Stimulated activated CD8-positive, alpha-beta memory T cell treated with anti-CD3 and anti-CD28 coated beads, Interleukin-4, amount 100 ng/mL, for 24 hours (primary cell): ENCODE measurements around the gene PTPRK.
"Not testable (repeated sequence)": the region's sequence is repeated elsewhere in the genome, so short reads cannot be mapped to it uniquely, and the experiment has no call there.

Source experiments
- DNase-seq: peaks from one replicate; pipeline ENCODE4 v3.0.0-alpha.2; 2020; ENCODE audit warnings: low read depth

The PTPRK gene

GRCh38 chr6:128487746-128488145 is 32.7 kb downstream of the PTPRK start:
- DNase-seq = no peak

- DNase-seq = no peak
Observed at GRCh38 chr6:128487055-128487454, 33.3 kb downstream of the PTPRK start.

DNA sequence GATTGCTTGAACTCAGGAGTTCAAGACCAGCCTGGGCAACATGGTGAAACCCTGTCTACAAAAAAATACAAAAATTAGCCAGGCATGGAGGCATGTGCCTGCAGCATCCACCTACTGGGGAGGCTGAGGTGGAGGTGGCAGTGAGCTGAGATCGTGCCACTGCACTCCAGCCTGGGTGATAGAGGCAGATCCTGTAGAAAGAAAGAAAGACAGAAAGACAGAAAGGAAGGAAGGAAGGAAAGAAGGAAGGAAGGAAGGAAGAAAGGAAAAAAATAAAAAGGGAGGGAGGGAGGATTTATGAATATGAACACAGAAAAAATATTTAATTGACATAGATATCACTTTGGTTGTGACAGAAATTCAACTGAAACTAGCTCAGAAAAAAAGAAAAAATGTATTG is 33.8 kb downstream of the PTPRK start:
- DNase-seq = not testable (repeated sequence)

- no peak for DNase-seq
Observed at GRCh38 chr6:128483472-128484135, 36.8 kb downstream of the PTPRK start.

DNA sequence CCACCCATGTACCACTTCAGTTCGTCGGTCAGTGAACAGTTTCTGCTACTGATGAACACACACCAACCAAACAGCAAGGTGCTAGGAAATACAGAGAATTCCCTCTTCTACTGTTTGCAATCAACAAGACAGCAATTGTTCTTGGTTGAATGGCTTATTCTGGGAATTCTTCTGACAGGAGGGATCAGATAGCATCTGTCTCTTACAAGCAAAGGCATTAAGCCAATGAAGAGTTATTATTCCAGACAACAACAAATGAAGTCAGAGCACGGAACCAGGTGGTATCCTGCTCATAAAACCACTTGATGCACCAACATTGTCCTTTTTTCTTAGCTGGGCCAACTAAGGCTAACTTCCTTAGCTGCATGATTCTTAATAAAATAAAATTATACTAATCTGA is 37.8 kb downstream of the PTPRK start:
- no peak for DNase-seq

DNA sequence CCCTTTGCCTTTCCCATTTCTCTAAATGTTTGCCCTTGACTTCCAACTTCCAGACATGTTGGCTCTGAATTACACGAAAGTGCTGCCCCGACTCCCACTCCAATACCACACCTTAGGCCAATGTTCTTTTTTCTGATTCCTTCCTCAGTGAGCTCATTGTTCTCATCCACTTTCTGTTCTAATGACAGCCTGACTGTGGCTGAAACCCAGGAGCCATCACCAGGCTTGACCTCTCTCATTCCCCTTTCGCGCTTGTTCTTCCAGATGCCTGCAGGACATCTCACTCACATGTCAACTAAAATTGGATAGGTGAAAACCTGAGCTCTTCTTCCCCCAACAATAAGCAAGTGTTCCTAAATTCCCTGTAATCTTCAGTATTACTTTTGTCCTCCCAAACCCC is 40.4 kb downstream of the PTPRK start:
- DNase-seq = no peak

DNA sequence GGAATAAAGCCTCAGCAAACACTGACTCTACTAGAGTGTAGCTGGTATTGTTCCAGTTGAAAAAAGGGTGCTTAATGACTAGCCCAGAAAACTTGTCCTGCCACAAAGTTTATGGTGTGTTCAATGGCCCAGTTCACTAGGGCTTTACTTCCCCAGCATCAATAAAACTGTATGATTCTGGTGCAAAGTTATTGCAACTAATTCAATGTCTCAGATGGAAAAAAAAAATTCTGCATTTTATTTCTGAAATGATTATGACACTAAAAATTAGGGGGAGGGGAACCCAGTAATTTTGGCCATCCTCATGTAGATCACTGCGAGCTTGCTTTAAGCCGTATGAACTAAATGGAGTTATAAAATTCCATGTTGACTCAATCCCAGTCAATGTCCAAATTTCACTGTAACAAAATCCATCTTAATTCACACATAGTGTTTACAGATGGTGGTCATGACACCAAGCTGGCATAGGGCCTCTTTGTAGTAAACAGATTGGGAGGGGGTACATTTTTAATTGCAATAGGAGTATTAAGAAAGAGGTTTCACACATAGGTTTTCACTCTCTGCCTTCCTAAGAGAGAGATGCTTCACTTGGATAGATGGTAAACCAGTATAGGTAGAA is 41.2 kb downstream of the PTPRK start:
- DNase-seq = no peak

- no peak for DNase-seq
Observed at GRCh38 chr6:128478230-128479047, 42.0 kb downstream of the PTPRK start.

DNA sequence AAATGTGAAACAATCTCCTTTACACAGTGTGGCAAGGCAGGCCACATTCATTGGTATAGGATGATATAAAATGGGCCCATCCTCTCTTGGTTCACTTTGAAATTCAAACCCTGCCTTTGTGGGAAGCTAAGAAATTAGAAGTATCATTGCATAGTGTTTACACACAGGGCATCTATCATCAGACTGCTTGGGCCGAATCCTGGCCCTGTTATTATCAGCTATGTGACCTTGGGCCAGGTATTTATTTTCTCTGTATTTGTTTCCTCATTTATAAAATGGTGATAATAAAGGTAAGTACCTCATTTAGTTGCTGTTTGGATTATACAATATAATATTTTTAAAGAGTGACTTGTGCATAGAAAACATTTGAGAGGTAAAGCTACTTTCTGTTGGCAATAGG is 45.5 kb downstream of the PTPRK start:
- no peak for DNase-seq

- no peak for DNase-seq
Observed at GRCh38 chr6:128474481-128474880, 45.9 kb downstream of the PTPRK start.

GRCh38 chr6:128471907-128472306 is 48.5 kb downstream of the PTPRK start:
- DNase-seq = no peak

GRCh38 chr6:128465368-128466343 is 54.7 kb downstream of the PTPRK start:
- no peak for DNase-seq

GRCh38 chr6:128464790-128465189 is 55.6 kb downstream of the PTPRK start:
- DNase-seq = no peak

DNA sequence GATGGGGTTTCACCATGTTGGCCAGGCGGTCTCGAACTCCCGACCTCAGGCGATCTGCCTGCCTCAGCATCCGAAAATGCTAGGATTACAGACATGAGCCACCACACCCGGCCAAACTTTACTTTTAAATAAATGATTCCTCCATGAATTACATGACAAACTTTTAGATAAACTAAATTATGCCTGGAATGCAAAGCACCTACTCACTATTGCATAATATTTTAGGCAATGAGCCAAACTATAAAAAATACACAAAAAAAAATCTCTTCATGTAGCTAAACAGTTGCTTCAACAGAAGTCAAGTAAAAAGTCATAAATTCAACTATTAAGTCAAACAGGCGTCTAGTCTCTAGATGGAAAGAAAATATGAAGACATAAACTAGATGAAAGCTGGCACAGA is 56.5 kb downstream of the PTPRK start:
- no peak for DNase-seq

- DNase-seq = no peak
Observed at GRCh38 chr6:128461501-128461900, 58.9 kb downstream of the PTPRK start.

GRCh38 chr6:128456510-128457230 is 63.7 kb downstream of the PTPRK start:
- DNase-seq = no peak

- DNase-seq = no peak
Observed at GRCh38 chr6:128455959-128456358, 64.4 kb downstream of the PTPRK start.

DNA sequence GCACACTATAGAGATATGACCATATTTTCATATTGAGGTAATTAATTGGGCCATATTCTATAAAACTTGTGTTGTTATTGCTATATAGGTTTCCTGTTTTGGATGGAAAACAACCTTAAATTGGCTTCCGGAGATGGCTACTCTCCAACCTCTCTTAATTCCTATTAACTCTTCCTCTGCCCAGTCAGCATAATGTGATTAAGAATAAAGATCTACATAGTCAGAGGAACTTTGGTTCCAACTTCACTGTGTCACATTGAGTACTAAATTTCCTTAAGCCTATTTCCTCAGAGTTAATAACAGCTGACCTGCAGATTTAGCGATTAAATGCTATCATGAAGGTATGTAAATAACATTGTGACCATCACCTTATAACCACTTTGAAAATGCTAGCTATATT is 67.7 kb downstream of the PTPRK start:
- DNase-seq = no peak

DNA sequence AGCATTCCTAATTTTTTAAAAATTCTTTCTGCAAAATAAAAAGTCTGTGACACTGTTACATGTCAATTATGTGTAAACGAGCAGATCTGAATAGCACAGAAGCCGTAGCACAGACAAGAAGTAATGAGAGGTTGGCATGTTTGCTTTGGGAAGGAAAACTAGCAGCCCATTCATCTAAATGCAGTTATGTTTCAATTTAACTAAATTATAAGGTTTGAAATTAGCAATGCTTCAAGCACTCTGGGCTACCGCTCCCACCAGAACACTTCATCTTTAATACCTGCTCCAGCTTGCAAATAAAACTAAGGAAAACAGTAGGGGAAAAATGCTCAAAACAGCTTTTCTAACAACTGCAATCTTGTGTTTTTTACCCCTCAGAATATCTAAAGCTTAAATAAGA is 73.9 kb downstream of the PTPRK start:
- DNase-seq = no peak

DNA sequence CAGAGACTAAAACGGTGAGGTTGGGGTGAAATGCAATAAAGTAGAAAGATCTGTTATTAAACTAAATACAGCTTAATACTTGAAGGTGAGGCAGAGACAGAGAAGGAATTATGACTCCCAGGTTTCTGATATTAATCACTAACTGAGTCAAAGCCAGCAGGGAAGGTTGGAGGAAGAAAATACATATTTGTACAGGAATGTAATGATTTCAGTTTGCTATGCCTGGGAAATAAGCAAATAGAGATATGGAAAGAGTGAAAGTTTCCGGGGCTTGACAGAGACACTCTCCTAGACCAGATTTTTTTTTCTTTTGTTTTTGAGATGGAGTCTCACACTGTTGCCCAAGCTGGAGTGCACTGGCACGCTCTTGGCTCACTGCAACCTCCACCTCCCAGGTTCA is 76.8 kb downstream of the PTPRK start:
- DNase-seq = no peak

GRCh38 chr6:128439627-128440026 is 80.8 kb downstream of the PTPRK start:
- DNase-seq = no peak
